ENCODE measurements around the gene CLDN24.

CLDN24 gene

DNA sequence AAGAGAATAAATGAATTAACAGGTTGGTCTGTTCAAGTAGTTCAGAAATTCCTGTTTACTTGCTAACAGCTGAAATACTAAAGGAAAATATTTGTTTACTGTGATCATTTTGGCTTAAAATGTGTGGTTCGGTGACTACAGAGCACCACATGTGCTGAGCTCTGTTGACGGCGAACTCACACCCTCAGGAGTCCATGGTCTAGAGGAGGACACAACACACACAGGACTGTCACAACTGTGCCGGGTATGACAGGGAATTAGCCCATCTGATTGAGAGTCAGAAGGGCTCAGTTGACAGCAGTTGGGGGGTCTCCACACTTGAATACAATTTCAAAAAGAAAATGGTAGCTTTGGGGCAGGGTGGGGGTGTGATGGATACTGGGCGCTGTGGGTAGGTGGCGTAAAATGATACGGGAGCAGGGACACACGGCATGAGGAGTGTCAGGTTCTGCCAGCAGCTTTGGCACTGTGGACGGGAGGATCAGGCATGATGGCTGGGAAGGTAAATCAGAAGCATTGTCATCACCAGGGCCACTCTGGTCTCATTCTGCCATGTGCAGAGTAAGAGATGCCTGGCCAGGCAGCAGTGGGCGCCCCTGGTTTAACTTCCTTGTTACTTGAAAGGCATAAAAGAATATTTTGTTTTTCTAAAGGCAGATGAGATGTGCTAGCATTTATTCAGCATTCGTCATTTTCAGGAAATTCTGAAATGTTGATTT, 35.5 kb downstream of the CLDN24 start:
- no peaks in the 10 kb centered on the region for H3K9me3 ChIP-seq (ENCODE audit: severe bottlenecking)
- TF ChIP-seq, protein P1, sequence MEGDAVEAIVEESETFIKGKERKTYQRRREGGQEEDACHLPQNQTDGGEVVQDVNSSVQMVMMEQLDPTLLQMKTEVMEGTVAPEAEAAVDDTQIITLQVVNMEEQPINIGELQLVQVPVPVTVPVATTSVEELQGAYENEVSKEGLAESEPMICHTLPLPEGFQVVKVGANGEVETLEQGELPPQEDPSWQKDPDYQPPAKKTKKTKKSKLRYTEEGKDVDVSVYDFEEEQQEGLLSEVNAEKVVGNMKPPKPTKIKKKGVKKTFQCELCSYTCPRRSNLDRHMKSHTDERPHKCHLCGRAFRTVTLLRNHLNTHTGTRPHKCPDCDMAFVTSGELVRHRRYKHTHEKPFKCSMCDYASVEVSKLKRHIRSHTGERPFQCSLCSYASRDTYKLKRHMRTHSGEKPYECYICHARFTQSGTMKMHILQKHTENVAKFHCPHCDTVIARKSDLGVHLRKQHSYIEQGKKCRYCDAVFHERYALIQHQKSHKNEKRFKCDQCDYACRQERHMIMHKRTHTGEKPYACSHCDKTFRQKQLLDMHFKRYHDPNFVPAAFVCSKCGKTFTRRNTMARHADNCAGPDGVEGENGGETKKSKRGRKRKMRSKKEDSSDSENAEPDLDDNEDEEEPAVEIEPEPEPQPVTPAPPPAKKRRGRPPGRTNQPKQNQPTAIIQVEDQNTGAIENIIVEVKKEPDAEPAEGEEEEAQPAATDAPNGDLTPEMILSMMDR (IDR thresholded peaks at IDR 0.05; ENCODE audit: low read depth, low read length), result no peak

DNA sequence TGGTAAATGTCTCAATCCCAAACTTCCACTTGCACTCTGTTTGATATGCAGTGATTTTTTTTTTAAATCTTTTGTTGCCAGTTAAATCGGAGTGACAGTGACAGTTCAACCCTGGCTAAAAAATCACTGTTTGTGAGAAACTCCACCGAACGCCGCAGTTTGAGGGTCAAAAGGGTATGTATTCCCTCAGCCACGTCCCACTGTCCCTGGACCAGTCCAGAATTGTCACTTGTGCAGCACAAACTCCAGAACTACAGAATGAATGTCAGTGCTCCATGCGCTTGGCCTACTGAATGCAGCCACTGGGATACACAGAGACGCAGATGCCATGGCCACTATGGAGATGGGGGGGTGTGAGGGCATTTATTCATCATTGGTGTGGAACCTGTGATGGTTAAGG, 36.3 kb downstream of the CLDN24 start:
- H3K4me3 ChIP-seq (ENCODE audit: low read depth, low read length), result no peak overlapping the region
- no peak overlapping the region for H3K27ac ChIP-seq
- TF ChIP-seq, protein P1 (IDR thresholded peaks at IDR 0.05; ENCODE audit: low read depth, low read length), result no peak
- DNase-seq, result no peak
- H3K27me3 ChIP-seq (ENCODE audit: insufficient read depth, low read depth, severe bottlenecking), result no peaks in the 10 kb centered on the region
- no peaks in the 10 kb centered on the region for H3K9me3 ChIP-seq (ENCODE audit: severe bottlenecking)
- peaks cover 6% of the 10 kb centered on the region; the same call in 1 of the 2 replicates for H3K36me3 ChIP-seq

More for the DNA sequence above, 35.5 kb downstream of the CLDN24 start:
- DNase-seq, result no peak
- Histone ChIP-seq H3K36me3 (peaks cover 6% of the 10 kb centered on the region; the same call in 1 of the 2 replicates), H3K27me3 (ENCODE audit: insufficient read depth, low read depth, severe bottlenecking) (no peaks in the 10 kb centered on the region), H3K27ac (no peak overlapping the region), H3K4me3 (ENCODE audit: low read depth, low read length) (no peak overlapping the region)

DNA sequence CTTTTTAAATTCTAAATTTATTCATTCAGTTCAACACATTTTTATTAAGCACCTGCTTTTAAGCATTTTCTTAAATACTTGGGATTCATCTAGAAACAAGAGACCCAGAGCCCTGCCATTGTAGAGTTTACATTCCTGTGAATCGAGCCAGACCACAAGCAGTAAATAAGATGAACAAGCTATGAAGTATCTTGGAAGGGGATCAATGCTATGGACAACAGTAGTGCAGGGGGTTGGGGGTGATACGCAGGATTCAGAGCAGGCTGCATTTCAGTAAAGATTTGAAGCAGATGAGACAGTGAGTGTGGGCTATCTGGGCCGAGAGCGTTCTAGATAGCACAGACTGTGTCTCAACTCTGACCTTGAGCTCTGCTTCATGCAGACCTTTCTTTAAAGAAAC, 37.3 kb downstream of the CLDN24 start:
- TF ChIP-seq, protein P1 (IDR thresholded peaks at IDR 0.05; ENCODE audit: low read depth, low read length), result no peak
- Histone ChIP-seq H3K36me3 (peaks cover 6% of the 10 kb centered on the region; the same call in 1 of the 2 replicates), H3K27ac (no peak overlapping the region), H3K9me3 (ENCODE audit: severe bottlenecking) (no peaks in the 10 kb centered on the region), H3K27me3 (ENCODE audit: insufficient read depth, low read depth, severe bottlenecking) (no peaks in the 10 kb centered on the region), H3K4me3 (ENCODE audit: low read depth, low read length) (no peak overlapping the region)
- no peak for DNase-seq

DNA sequence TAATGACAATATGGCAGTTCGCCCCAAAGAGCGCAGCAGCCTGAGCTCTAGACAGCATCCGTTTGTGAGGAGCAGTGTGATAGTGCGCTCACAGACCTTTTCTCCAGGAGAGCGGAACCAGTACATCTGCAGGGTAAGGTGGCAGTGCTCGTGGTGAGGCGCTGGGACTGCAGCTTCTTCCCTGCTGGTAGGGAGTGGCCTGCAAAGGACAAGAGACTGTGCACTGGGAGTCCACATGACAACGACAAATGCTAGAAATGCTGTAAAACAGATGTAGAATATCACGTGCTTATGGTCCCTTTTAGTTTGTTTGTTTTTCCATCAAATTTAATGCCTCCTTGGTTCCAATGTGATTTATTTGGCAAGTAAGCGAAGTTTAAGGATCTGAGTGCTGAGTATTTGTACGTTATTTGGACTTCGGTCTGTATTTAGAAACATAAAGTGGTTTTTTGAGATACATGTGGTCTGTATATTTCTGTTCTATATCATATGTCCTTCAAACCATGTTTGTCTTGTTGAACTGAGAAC, 37.9 kb downstream of the CLDN24 start:
- Histone ChIP-seq H3K9me3 (ENCODE audit: severe bottlenecking) (no peaks in the 10 kb centered on the region), H3K27me3 (ENCODE audit: insufficient read depth, low read depth, severe bottlenecking) (no peaks in the 10 kb centered on the region), H3K4me3 (ENCODE audit: low read depth, low read length) (no peak overlapping the region), H3K36me3 (peaks cover 6% of the 10 kb centered on the region; the same call in 1 of the 2 replicates), H3K27ac (no peak overlapping the region)
- TF ChIP-seq, protein P1 (IDR thresholded peaks at IDR 0.05; ENCODE audit: low read depth, low read length), result no peak
- DNase-seq, result no peak

DNA sequence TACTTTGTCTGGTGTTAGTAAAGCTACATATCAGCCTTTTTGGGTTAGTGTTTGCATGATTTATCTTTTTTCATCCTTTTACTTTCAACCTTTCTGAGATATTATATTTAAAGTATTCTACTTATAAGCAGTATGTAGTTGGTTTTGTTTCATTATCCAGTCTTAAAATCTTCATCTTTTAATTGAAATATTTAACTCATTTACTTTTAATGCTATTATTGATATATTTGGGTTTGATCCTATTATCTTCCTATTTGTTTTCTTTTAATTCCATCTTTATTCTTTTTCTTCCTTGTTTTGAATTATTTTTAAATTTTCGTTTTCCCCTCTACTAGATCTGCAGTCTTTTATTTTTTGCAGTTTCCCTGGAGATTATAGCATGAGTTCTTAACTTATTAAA, 46.1 kb downstream of the CLDN24 start:
- no peak overlapping the region for H3K27ac ChIP-seq
- DNase-seq, result no peak
- no peaks in the 10 kb centered on the region for H3K27me3 ChIP-seq (ENCODE audit: insufficient read depth, low read depth, severe bottlenecking)
- H3K4me3 ChIP-seq (ENCODE audit: low read depth, low read length), result no peak overlapping the region
- H3K36me3 ChIP-seq, result no peaks in the 10 kb centered on the region
- TF ChIP-seq, protein P1 (IDR thresholded peaks at IDR 0.05; ENCODE audit: low read depth, low read length), result no peak
- H3K9me3 ChIP-seq (ENCODE audit: severe bottlenecking), result peaks cover 2% of the 10 kb centered on the region

Data from WERI-Rb-1 (cell line).